Left renal cortex interstitium (tissue), 4 donors: ENCODE data around the gene SLC4A1AP. TPM values are rescaled to one million over a fixed set of nuclear protein-coding genes. Genes with fewer than 3 reads are reported as not detected.
"Not testable (repeated sequence)": the region's sequence is repeated elsewhere in the genome, so short reads cannot be mapped to it uniquely, and the experiment has no call there.

Experiments used
- DNase-seq, 4 donors: peaks; one replicate each; pipeline ENCODE4 v3.0.0-alpha.2; 2013; ENCODE audit warnings: low read depth in 4 of 4, low spot score in 2 of 4, missing footprints in 1 of 4
- polyA plus RNA-seq, 4 donors: library from polyadenylated mRNA; unstranded; fragments of 120-200 nt; gene quantifications; one replicate each; pipeline ENCODE4 v1.2.1, GENCODE V29; 2013; ENCODE audit not compliant: insufficient read length in 4 of 4

The SLC4A1AP gene, protein sequence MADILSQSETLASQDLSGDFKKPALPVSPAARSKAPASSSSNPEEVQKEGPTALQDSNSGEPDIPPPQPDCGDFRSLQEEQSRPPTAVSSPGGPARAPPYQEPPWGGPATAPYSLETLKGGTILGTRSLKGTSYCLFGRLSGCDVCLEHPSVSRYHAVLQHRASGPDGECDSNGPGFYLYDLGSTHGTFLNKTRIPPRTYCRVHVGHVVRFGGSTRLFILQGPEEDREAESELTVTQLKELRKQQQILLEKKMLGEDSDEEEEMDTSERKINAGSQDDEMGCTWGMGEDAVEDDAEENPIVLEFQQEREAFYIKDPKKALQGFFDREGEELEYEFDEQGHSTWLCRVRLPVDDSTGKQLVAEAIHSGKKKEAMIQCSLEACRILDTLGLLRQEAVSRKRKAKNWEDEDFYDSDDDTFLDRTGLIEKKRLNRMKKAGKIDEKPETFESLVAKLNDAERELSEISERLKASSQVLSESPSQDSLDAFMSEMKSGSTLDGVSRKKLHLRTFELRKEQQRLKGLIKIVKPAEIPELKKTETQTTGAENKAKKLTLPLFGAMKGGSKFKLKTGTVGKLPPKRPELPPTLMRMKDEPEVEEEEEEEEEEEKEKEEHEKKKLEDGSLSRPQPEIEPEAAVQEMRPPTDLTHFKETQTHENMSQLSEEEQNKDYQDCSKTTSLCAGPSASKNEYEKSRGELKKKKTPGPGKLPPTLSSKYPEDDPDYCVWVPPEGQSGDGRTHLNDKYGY
- polyA plus RNA-seq, result 10 to 100 TPM; 30.3 to 41.6 (median 34.9) TPM

DNA sequence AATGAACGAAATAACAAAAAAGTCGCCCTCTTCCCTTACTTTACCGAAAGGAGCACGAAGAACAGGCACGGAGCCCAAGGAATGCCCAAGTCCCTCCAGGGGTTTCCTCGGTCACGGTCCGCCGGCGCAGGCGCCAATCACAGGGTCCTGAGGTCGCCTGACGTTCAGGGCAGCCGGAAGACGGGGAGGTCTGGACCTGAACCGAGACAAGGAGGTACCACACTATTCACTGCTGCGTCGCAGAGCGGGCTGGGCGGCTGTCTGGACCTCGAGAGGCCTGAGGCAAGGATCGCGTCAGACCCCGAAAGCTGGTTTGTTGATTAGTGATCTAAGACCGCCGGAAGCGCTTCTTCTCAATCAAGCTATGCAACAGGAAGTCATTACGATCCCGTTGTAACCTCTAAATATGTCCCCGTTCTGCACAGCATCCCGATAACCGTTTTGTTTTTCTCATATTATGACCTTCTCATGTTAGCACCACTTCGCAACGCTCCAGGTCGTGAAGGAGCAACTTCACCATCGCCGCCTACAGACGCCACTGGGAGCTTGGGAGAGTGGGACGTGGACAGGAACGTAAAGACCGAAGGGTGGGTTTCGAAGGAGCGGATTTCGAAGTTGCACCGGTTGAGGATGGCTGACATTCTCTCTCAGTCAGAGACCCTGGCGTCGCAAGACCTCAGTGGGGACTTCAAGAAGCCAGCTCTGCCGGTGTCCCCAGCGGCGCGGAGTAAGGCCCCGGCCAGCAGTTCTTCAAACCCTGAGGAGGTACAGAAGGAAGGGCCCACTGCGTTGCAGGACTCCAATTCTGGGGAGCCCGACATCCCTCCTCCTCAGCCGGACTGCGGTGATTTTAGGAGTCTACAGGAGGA is at the start of gene SLC4A1AP, which contains the start of gene SUPT7L:
SLC4A1AP (plus strand) TSS at position 605 of the 869 bp plus-strand sequence; CDS start at position 631, 26 bp downstream.
SUPT7L (minus strand) TSS at position 330 of the 869 bp plus-strand sequence. CDS start 1,422 bp downstream, outside the sequence.
- peak; percentile 70 to 97 (median 85) for DNase-seq

DNA sequence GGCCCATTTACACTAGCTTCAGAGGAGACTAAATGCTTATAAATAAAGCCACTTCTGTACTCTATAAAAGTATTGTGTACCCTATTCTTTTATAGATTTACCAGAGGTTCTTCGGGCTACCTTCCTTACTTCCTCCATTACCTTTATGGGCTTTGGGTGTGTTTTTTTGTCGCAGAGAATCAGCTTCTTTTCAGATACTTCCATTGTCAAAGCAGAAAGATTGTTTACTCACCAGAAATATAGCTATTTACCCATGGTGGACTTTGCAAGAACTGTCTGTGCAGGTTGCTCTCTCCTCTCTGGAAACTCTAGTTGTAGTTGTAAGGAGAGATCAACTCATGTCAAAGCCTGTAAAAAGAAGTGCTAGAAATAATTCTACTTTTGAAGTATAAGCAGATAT is 49.7 kb upstream of the SLC4A1AP start:
- no peak for DNase-seq

- no peak for DNase-seq
Measured at GRCh38 chr2:27615316-27615715, 48.4 kb upstream of the SLC4A1AP start.

DNA sequence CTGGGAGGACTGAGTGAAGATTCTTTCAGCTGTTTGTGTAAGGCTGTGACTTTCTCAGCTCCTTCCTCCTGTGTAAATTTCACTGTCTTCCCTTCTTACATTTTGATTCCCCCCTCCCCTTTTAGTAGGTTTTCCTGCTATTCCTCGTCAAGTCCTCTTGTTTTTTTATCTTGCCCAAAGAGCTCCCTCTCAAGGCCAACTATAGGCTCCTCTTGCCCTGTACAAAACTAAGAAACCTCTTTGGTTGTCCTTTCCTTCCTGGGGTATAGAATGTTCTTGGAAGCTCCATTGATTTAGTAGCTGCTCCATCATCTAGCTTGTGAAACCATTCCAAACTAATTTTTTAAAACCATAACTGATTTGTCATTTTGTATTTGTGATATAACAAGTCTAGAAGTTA is 42.2 kb upstream of the SLC4A1AP start:
- DNase-seq, result no peak

GRCh38 chr2:27622921-27623384 is 40.7 kb upstream of the SLC4A1AP start:
- DNase-seq, result no peak

GRCh38 chr2:27624943-27625342 is 38.7 kb upstream of the SLC4A1AP start:
- no peak for DNase-seq

GRCh38 chr2:27626323-27626722 is 37.4 kb upstream of the SLC4A1AP start:
- DNase-seq, result not testable (repeated sequence)

GRCh38 chr2:27626921-27627320 is 36.8 kb upstream of the SLC4A1AP start:
- not testable (repeated sequence) for DNase-seq

DNA sequence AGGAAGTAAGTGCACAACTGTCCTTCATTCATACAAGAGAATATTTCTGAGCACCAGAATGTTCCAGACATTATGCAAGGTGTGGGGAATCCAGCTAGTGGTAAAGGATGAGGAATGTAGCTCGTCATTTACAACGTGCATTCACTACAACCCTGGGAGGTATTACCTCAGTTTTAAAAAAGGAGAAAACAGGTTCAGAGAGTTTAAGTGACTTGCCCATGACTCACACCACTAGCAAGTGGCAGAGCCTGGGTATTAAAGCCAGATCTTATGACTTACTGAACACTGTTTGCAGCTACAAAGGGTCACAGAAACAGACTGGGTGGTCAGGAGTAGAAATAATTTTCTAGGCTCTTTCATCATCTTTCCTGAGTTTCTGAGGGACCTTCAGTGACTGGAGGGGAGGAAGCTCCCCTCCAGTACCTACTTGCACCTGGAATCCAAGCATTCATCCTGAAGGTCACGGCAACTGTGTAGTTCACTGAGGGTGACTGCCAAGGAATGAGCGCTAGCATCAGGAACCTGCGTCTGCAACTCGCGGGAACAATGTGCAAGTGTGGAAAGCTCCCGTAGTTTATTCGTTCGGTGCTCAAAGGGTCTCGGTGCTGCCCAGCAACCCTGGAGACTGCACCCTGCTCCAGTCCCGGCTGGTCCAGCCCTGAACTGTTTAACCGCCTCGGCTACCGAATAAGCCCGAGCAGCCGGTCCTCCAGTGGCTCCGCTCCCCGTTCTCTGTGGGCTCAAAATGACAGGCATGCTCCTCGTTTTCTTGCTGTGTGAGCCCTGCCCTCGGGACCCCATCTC is 35.5 kb upstream of the SLC4A1AP start:
- peak in 1 of 4 donors; percentile 13 for DNase-seq

DNA sequence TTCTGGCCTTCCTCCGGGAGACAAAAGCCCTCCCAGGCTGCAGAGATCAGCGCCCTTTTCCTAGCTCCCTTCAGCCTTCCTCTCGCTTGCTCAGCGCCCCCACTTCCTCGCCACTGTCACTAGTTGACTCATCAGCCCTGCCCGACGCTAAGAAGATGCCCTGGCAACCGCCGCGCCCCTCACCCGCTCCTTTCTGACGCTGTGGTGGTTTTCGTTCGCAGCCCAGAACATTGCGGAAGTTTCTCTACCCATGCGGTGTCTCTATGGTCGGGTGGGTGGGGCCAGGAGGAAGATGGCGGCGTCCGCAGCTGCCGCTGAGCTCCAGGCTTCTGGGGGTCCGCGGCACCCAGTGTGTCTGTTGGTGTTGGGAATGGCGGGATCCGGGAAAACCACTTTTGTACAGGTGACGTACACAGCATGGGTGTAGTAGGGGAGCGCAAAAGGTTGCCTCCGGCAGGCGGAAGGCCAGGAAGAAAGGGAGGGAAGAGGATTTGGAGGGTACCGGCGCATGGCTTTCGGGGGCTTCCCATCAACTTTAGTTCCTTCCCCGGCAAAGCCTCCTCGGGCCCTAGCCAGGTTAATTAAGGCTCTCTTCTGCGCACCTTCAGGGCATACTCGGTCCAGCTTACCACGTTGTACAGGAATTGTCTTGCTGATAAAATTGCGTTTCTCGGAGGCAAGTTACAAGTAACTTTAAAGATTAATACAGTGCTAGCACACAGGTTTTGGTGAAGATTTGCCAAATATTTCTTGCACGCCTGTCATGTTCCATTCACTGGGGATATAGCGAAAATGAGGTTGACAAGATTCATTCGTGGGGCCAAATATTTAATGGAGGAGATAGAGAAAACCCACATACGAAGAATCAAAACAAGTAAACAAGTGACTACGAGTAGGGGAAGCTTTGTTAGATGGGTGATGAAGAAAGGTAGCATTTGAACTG is 34.7 kb upstream of the SLC4A1AP start, which contains the start of the genes CCDC121 and GPN1:
CCDC121 (minus strand) TSS at position 246 of the 943 bp plus-strand sequence. CDS start 1,213 bp downstream, outside the sequence.
GPN1 (plus strand) TSS at position 284 of the 943 bp plus-strand sequence; CDS start at position 293, 9 bp downstream.
- peak; percentile 55 to 78 (median 59) for DNase-seq

DNA sequence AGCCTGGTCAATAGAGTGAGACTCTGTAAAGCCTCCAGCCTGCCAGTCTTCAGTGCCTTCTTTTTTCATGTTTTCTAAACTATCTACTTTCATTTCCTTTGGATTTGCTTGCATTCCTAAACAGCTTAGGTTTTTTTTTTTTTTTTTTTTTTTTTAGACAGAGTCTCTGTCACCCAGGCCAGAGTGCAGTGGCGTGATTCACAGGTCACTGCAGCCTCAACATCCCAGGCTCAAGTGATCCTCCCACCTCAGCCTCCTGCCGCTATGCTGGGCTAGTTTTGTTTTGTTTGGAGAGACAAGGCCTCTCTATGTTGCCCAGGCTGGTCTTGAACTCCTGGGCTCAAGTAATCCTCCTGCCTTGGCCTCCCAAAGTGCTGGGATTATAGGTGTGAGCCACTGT is 33.4 kb upstream of the SLC4A1AP start:
- not testable (repeated sequence) for DNase-seq

DNA sequence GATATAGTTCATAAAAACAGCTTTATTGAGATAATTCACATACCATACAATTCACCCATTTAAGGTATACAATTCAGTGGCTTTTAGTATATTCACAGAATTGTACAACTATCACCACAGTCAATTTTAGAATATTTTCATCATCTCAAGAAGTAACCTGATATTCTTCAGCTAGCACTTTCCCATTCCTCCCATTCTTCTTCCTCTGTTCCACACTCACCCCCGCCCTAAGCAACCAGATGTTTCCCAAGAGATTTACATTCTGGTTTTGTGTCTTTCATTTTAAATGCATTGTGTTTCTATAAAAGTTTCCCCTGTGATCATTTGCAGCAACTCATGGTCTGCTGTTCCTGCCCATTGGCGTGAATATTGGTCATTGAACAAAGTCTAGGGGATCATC is 29.4 kb upstream of the SLC4A1AP start:
- no peak for DNase-seq

DNA sequence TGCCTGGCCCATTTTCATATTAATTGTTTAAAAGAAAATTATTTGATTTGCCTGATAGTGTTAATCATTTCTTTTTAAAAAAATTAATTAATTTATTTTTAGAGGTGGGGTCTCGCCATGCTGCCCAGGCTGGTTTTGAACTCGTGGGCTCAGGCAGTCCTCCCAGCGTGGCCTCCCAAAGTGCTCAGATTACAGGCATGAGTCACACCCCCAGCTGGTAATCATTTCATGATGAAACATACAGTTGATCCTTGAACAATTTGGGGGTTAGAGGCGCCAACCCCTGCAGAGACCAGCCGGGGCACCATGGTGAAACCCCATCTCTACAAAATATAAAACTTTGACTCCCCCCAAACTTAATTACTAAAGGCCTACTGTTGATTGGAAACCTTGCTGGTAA is 26.9 kb upstream of the SLC4A1AP start:
- DNase-seq, result no peak

DNA sequence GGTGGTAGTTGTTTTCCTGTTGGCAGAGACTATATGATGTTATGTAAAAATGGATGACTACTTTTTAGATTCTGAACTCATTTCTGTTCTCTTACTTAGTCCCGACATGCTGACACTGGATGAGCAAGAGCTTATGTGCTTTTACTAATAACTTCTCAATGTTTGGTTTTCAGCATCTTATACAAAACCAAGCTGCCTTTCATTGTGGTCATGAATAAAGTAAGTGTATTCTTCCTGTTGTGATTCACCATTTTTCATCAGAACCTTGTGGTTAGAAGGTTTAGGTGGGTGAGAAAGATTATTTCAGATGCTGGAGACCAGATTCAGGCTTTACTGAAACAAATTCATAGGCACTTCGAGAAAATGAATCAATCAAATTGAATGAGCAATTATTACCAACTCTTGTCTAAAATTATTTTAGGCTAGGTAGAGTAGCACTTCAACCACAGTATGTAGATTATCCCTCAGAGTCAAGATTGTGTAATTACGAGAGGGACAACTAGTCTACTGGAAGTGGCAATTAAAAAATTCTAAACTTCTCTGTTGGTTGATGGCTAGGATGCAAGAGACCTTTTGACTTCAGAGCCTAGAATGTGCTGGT is 25.6 kb upstream of the SLC4A1AP start:
- DNase-seq, result no peak

- no peak for DNase-seq
Measured at GRCh38 chr2:27638709-27639108, 25.0 kb upstream of the SLC4A1AP start.

DNA sequence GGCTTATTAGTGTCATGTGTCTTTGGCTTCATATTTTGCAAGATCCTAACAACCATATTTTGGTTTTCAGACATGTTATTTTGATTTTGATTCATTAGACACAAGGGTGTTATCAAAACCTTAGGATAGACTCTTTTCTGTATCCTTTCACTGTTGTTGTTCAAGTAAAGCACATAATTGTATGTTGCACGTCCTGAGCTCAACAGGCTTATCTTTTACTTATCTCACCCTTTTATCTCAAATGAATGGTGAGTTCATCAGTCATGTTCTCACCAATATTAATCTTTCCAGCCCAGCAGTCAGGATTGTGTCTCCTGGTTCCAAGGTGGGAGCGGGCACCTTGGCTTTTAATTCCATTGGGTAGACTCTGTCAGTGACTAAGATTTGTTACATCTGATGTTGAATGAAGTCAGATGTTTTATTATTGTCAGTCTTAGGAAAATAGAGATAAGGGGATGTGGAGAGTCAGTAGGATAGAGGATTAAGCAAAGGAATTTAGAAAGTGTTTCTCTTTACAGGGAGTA is 22.9 kb upstream of the SLC4A1AP start:
- no peak for DNase-seq

DNA sequence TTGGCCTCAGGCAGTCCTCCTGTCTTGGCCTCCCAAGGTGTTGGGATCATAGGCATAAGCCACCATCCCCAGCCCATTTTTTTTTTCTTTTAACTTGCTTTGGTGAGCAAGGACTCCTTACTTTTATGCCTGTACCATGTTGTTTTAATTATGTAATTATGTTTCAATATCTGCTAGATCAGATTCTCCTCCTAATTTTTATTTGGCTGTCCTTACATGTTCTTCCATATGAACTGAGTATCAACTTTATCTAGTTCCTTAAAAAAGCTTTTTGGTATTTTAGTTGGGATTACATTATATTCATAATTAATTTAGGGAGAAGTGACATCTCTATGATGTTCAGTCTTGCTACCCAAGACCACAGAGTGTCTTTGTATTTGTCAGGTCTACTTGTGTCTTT is 18.5 kb upstream of the SLC4A1AP start:
- no peak for DNase-seq

- no peak for DNase-seq
Measured at GRCh38 chr2:27647289-27647688, 16.4 kb upstream of the SLC4A1AP start.
